GM10266 (cell line): ENCODE data around the gene ZMYND15.

Source experiments
- DNase-seq: peaks from one replicate; pipeline ENCODE4 v3.0.0; 2012; ENCODE audit errors: extremely low spot score
- CTCF ChIP-seq: IDR thresholded peaks from 2 replicates; pipeline ENCODE4 v1.5.1; 2012; ENCODE audit warnings: mild to moderate bottlenecking, low read depth; ENCODE audit not compliant: control insufficient read depth, insufficient read depth; ENCODE audit errors: missing control alignments

ZMYND15 gene

DNA sequence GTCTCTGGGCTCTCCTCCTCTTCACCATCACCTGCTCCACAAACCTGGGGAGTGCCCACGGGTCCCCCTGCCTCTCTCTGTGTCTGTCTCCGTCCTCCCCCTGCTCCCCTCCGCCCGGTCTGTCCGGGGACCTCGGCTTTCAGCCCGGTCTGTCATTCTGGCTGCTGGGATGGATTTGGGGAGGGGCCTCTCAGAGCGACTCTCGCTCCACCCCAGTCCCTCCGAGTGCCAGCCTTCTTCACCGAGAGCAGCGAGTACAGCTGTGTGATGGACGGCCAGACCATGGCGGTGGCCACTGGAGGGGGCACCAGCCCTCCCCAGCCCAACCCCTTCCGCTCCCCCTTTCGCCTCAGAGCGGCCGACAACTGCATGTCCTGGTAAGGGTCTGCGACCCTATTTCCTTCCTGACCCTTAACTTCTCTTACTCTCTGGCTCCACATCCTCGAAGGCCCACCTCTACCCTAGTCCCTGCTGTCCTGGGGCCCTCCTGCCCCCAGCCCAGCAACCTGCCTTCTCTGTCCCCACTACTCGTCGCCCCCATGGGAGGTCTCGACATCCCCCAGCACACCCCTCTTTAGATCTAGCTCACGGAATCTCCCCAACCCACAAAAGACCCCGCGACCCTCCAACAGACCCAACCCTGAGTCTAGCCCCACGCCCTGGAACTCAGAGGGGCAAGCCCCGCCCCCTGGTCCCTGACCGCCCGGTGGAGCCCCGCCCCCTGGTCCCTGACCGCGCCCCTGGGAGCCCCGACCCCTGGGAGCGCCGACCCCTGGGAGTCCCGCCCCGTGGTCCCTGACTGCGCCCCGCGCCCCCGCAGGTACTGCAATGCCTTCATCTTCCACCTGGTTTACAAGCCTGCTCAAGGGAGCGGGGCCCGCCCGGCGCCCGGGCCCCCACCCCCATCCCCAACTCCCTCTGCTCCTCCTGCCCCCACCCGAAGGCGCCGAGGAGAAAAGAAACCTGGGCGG is 5.7 kb downstream of the ZMYND15 start:
- no peak for TF ChIP-seq CTCF
- no peak for DNase-seq

DNA sequence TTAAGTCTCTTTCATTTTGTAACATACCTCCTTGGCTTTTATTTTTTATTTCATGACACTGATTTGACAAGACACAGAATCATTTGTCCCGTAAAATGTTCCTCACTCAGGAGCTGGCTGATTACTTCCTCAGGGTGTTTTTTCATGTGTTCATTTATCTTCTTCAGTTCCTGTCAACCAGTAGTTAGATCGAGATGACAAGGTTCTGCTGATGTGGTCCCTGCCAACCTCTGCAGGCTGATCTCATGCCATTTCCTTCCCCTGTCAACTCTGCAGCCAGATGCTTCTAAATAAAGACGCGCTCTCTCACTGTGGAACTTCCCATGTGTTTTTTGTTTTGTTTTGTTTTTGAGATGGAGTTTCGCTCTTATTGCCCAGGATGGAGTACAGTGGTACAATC is 8.2 kb downstream of the ZMYND15 start:
- DNase-seq, result peak; percentile 45
- no peak for TF ChIP-seq CTCF

DNA sequence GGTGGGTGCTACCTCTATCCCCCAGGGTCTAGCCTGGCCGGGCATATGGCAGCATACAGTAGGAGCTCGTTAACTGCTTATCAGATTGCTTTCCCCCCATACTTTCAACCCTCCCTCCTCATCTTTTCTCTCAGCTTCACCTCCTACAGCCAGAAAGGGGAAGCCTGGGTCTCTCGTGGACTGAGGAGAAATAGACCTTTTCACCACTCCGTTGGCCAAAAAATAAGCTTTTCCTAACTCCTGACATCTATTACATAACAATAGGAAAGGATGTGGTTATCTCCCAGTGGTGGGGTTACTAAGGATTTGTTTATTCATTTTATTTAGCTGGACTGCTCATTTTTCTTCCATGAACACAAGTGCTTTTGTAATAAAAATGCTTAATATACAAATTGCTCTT is 9.1 kb downstream of the ZMYND15 start:
- no peak for TF ChIP-seq CTCF
- DNase-seq, result no peak

DNA sequence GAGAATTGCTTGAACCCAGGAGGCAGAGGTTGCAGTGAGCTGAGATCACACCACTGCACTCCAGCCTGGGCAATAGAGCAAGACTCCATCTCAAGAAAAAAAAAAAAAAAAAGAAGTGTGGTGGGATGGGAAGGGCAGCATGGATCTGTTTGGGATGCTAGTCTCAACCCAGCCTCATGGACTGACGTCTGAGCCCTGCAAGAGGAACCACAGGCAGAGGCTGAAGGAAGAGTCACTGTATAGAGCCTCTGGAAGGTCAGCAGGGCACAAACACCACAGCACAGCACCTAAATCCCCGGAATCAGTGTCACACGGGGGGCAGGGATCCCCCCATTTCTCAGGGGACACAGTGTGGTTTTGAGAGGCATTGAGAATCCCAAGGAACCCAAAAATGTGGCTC is 11.0 kb downstream of the ZMYND15 start:
- DNase-seq, result no peak
- no peak for TF ChIP-seq CTCF

- TF ChIP-seq CTCF, result no peak
- DNase-seq, result no peak
Observed at GRCh38 chr17:4751932-4752331, 12.3 kb downstream of the ZMYND15 start.

GRCh38 chr17:4753392-4753791 is 13.8 kb downstream of the ZMYND15 start:
- no peak for TF ChIP-seq CTCF

GRCh38 chr17:4759776-4760236 is 20.2 kb downstream of the ZMYND15 start:
- DNase-seq, result no peak

More at GRCh38 chr17:4753392-4753791, 13.8 kb downstream of the ZMYND15 start:
- no peak for DNase-seq

More at GRCh38 chr17:4759776-4760236, 20.2 kb downstream of the ZMYND15 start:
- no peak for TF ChIP-seq CTCF
